Measurements from ENCODE around the gene WAPL. TPM values are rescaled to one million over a fixed set of nuclear protein-coding genes. Genes with fewer than 3 reads are reported as not detected.

Gene WAPL
- total RNA-seq, 1 donor from 2014 or later: 33.4 TPM

DNA sequence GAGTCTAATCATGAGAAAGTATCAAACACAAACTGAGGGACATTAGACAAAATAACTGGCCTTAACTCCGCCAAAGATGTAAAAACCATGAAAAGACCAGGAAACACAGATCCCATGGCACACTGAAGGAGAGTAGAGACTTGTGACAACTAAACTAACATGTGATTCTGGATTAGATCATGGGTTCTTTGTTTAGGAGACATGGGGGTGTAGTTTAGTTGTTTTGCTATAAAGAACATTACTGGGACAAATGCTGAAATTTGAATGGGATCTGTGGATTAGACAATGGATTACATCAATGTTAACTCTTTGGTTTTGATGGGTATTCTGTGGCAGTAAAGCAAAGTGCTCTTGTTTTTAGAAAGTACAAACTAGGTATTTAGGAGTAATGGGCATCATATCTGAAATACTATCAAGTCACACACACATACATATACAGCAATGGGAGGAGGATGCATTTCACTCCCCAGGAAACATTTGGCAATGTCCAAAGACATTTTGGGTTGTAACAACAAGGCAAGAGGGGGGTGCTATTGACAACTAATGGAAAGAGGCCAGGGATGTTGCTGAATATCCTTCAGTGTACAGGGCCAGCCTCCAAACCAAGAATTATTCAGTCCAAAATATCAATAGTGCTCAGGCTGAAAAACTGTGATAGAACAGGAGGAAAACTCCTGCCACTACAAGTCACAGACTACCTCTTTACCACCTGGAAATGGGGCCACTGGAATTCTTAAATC, 32.4 kb downstream of the WAPL start:
- H3K4me3 Mint-ChIP-seq (ENCODE audit: unreplicated experiment): no peak overlapping the region
- TF ChIP-seq, protein P1, sequence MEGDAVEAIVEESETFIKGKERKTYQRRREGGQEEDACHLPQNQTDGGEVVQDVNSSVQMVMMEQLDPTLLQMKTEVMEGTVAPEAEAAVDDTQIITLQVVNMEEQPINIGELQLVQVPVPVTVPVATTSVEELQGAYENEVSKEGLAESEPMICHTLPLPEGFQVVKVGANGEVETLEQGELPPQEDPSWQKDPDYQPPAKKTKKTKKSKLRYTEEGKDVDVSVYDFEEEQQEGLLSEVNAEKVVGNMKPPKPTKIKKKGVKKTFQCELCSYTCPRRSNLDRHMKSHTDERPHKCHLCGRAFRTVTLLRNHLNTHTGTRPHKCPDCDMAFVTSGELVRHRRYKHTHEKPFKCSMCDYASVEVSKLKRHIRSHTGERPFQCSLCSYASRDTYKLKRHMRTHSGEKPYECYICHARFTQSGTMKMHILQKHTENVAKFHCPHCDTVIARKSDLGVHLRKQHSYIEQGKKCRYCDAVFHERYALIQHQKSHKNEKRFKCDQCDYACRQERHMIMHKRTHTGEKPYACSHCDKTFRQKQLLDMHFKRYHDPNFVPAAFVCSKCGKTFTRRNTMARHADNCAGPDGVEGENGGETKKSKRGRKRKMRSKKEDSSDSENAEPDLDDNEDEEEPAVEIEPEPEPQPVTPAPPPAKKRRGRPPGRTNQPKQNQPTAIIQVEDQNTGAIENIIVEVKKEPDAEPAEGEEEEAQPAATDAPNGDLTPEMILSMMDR (IDR thresholded peaks at IDR 0.05; ENCODE audit: partially characterized antibody, unreplicated experiment): no peak
- peaks cover 8% of the 10 kb centered on the region for H3K4me1 Mint-ChIP-seq (ENCODE audit: low read depth, unreplicated experiment)
- H3K27ac Mint-ChIP-seq (ENCODE audit: unreplicated experiment): peak overlapping the region; percentile 16
- DNase-seq: no peak
- H3K27me3 Mint-ChIP-seq (ENCODE audit: unreplicated experiment): peaks cover 4% of the 10 kb centered on the region
- H3K36me3 Mint-ChIP-seq (ENCODE audit: unreplicated experiment): peaks cover 5% of the 10 kb centered on the region
- no peaks in the 10 kb centered on the region for H3K9me3 Mint-ChIP-seq (ENCODE audit: unreplicated experiment)

DNA sequence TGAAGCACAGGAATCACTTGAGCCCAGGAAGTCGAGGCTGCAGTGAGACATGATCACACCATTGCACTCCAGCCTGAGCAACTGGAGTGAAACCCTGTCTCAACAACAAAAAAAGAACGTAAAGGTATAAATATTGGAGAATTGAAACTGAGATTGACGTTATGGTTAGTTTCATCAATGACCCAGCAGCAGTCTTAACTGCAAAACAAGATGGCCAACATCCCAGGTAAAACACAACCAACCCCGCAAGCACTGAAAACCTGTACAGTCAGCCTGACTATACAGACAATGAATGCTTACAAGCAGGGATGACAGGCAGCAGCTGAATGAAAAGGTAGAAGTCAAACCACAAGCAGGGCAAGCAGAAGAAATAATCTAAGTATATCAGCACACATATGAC, 34.7 kb downstream of the WAPL start:
- peaks cover 8% of the 10 kb centered on the region for H3K4me1 Mint-ChIP-seq (ENCODE audit: low read depth, unreplicated experiment)
- H3K27ac Mint-ChIP-seq (ENCODE audit: unreplicated experiment): peak overlapping the region; percentile 60
- no peaks in the 10 kb centered on the region for H3K9me3 Mint-ChIP-seq (ENCODE audit: unreplicated experiment)
- DNase-seq: no peak
- H3K27me3 Mint-ChIP-seq (ENCODE audit: unreplicated experiment): peaks cover 2% of the 10 kb centered on the region
- TF ChIP-seq, protein P1 (IDR thresholded peaks at IDR 0.05; ENCODE audit: partially characterized antibody, unreplicated experiment): no peak
- H3K36me3 Mint-ChIP-seq (ENCODE audit: unreplicated experiment): peaks cover 5% of the 10 kb centered on the region
- H3K4me3 Mint-ChIP-seq (ENCODE audit: unreplicated experiment): no peak overlapping the region

DNA sequence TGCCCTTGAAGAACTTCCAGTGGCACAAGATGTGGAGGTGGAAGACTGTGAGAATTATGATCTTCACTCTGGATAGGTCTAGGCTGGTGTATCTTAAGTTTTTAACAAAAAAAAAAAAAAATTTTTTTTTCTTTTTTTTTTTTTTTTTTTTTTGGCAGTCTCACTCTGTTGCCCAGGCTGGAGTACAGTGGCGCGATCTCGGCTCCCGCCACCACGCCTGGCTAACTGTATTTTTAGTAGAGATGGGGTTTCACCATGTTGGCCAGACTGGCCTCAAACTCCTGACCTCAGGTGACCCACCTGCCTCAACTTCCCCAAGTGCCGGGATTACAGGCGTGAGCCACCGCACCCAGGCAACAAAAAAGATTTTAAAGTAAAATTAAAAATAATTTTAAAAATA, 37.9 kb downstream of the WAPL start:
- Mint-ChIP-seq H3K36me3 (ENCODE audit: unreplicated experiment) (no peaks in the 10 kb centered on the region), H3K9me3 (ENCODE audit: unreplicated experiment) (no peaks in the 10 kb centered on the region), H3K27ac (ENCODE audit: unreplicated experiment) (no peak overlapping the region), H3K4me3 (ENCODE audit: unreplicated experiment) (no peak overlapping the region), H3K4me1 (ENCODE audit: low read depth, unreplicated experiment) (peaks cover 8% of the 10 kb centered on the region), H3K27me3 (ENCODE audit: unreplicated experiment) (no peaks in the 10 kb centered on the region)
- no peak for DNase-seq
- TF ChIP-seq, protein P1 (IDR thresholded peaks at IDR 0.05; ENCODE audit: partially characterized antibody, unreplicated experiment): no peak

DNA sequence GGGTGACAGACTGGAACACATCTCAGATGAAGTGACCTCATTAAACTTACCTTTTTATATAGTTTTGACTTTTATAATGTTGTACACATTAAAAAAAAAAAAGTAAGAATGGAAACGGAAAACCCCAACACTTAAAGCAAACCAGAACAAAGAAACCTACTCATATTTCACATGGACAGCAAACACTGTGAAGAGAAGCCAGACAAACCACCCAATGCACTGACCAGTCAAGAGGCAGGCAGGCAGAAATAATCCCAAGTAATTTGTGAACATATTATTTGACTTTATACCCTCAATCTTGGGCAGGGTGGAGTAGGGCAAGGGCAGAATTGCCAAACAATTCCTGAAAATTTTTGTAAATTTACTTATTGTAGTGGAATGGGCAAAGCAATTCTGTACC, 39.8 kb downstream of the WAPL start:
- DNase-seq: no peak

DNA sequence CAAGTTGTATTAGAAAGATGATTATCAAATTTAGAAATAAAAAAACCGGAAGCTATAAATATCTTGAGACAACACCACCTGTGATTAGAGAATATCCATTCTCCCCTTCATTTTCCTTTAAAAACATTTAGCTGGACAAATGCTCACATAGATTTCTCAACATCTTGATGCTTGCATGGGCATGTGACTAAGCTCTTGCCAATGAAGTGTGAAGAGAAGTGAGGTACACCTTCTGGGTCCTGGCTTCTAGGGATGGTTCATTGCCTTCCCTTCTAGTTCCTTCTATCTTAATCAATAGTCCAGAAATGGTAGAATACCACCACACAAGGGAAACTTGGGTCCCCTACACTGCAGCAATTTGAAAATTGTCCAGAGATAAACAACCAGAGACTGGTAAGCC, 41.0 kb downstream of the WAPL start:
- DNase-seq: no peak
- H3K9me3 Mint-ChIP-seq (ENCODE audit: unreplicated experiment): no peaks in the 10 kb centered on the region
- no peak overlapping the region for H3K27ac Mint-ChIP-seq (ENCODE audit: unreplicated experiment)
- no peaks in the 10 kb centered on the region for H3K4me1 Mint-ChIP-seq (ENCODE audit: low read depth, unreplicated experiment)
- H3K36me3 Mint-ChIP-seq (ENCODE audit: unreplicated experiment): no peaks in the 10 kb centered on the region
- no peak overlapping the region for H3K4me3 Mint-ChIP-seq (ENCODE audit: unreplicated experiment)
- H3K27me3 Mint-ChIP-seq (ENCODE audit: unreplicated experiment): no peaks in the 10 kb centered on the region
- TF ChIP-seq, protein P1 (IDR thresholded peaks at IDR 0.05; ENCODE audit: partially characterized antibody, unreplicated experiment): no peak

More for the DNA sequence above, 39.8 kb downstream of the WAPL start:
- Mint-ChIP-seq H3K27ac (ENCODE audit: unreplicated experiment) (no peak overlapping the region), H3K27me3 (ENCODE audit: unreplicated experiment) (no peaks in the 10 kb centered on the region), H3K4me1 (ENCODE audit: low read depth, unreplicated experiment) (peaks cover 4% of the 10 kb centered on the region), H3K36me3 (ENCODE audit: unreplicated experiment) (no peaks in the 10 kb centered on the region), H3K9me3 (ENCODE audit: unreplicated experiment) (no peaks in the 10 kb centered on the region), H3K4me3 (ENCODE audit: unreplicated experiment) (no peak overlapping the region)
- TF ChIP-seq, protein P1 (IDR thresholded peaks at IDR 0.05; ENCODE audit: partially characterized antibody, unreplicated experiment): no peak
